ENCODE measurements around the gene ADAMTSL4. TPM values are rescaled to one million over a fixed set of nuclear protein-coding genes. Genes with fewer than 3 reads are reported as not detected.

The ADAMTSL4 gene
- total RNA-seq, 1 experiment from 2014 or later: 9.5 TPM

DNA sequence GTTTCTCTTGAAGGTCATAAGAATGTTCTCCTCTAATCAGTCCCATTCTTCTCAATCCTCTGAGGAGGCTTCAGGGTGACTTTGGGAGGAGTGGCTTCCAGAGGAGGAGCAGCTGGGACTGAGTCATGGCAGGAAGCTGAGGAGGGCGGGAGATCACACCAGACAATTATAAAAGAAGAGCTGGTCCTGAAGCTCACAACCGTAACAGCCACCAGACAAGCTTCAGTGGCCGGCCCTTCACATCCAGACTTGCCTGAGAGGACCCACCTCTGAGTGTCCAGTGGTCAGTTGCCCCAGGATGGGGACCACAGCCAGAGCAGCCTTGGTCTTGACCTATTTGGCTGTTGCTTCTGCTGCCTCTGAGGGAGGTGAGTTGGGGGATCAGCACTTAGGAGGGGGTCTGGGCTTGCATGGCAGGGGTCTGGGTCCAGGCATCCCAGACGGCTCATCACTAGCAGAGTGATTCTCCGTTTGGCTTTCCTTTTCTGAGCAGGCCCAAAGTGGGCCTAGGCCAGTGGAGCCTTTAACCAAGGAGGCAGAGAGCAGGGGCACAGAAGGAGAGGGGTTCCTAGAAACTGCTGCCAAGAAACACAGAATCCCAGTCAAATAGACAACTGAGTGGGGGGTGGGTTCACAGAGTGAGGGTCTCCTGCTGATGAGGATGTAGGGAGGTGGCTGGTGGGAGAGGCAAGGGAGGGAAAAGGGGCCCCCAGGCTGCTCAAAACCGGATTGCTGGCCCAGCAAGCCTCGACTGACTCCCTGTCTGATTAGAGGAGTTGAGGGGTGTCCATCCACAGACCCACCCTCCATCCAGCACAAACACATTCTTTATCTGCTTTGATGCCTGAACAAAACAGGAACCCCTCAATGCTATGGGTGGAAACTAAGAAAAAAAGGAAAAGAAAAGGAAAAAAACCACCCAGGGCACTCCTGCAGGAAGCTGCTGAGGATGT is 41.0 kb upstream of the ADAMTSL4 start, which contains the start of gene ECM1:
Gene ECM1 (plus strand): TSS at position 198 of the 953 bp plus-strand sequence. CDS start 101 bp downstream, at position 299.
- Histone ChIP-seq H3K27ac (ENCODE audit: low read length) (no peak within 1 kb of the TSS), H3K9me3 (ENCODE audit: control insufficient read depth, insufficient read depth, low read depth, low read length) (no peaks in the 10 kb centered on the region), H3K4me3 (ENCODE audit: low read depth in 2 of 2, low read length in 2 of 2) (no peak within 1 kb of the TSS), H3K27me3 (ENCODE audit: control insufficient read depth, insufficient read depth, low read length) (no peaks in the 10 kb centered on the region), H3K4me1 (ENCODE audit: control insufficient read depth, insufficient read depth, low read length) (no peaks in the 10 kb centered on the region), H3K36me3 (ENCODE audit: control insufficient read depth, insufficient read depth, low read length) (peaks cover 2% of the 10 kb centered on the region; the same call in 1 of the 2 replicates)
- intact Hi-C loops (cut with micrococcal nuclease; ENCODE audit: unreplicated experiment): no loop called here
- DNase-seq (ENCODE audit: low read depth, low spot score): no peak
- CTCF ChIA-PET: no interaction called here
- in situ Hi-C loops (cut with HindIII; ENCODE audit: low pct_unique_long_range_greater_than_20kb, low sequenced_read_pairs): no loop called here
- peak; percentile 59; the same call in 1 of the 2 replicates for ATAC-seq
- BruUV-seq (replicated peaks): no TSS peak
- POLR2A ChIA-PET: no interaction called here
- TF ChIP-seq CTCF (IDR thresholded peaks at IDR 0.05) (no peak), SIN3A (IDR thresholded peaks at IDR 0.05; ENCODE audit: borderline replicate concordance, insufficient read depth, low read depth, low read length) (no peak), POLR2AphosphoS5 (IDR thresholded peaks at IDR 0.05; ENCODE audit: low read depth, low read length) (no peak), TCF7L2 (IDR thresholded peaks at IDR 0.05; ENCODE audit: low read depth, low read length) (no peak), REST (IDR thresholded peaks at IDR 0.05; ENCODE audit: insufficient read depth in 1 of 2, low read depth in 2 of 2, low read length in 1 of 2) (no peak)

GRCh38 chr1:150508982-150509381 is 40.2 kb upstream of the ADAMTSL4 start:
- TF ChIP-seq SIN3A (IDR thresholded peaks at IDR 0.05; ENCODE audit: borderline replicate concordance, insufficient read depth, low read depth, low read length): no peak
- no peak for TF ChIP-seq POLR2AphosphoS5 (IDR thresholded peaks at IDR 0.05; ENCODE audit: low read depth, low read length)
- TF ChIP-seq CTCF (IDR thresholded peaks at IDR 0.05): no peak
- no peak for TF ChIP-seq REST (IDR thresholded peaks at IDR 0.05; ENCODE audit: insufficient read depth in 1 of 2, low read depth in 2 of 2, low read length in 1 of 2)
- no peak for TF ChIP-seq TCF7L2 (IDR thresholded peaks at IDR 0.05; ENCODE audit: low read depth, low read length)
- Histone ChIP-seq H3K9me3 (ENCODE audit: control insufficient read depth, insufficient read depth, low read depth, low read length) (no peaks in the 10 kb centered on the region), H3K27me3 (ENCODE audit: control insufficient read depth, insufficient read depth, low read length) (no peaks in the 10 kb centered on the region), H3K36me3 (ENCODE audit: control insufficient read depth, insufficient read depth, low read length) (peaks cover 2% of the 10 kb centered on the region; the same call in 1 of the 2 replicates), H3K27ac (ENCODE audit: low read length) (no peak overlapping the region), H3K4me3 (ENCODE audit: low read depth in 2 of 2, low read length in 2 of 2) (no peak overlapping the region), H3K4me1 (ENCODE audit: control insufficient read depth, insufficient read depth, low read length) (no peaks in the 10 kb centered on the region)
- intact Hi-C loops (cut with micrococcal nuclease; ENCODE audit: unreplicated experiment) (no loop called here), in situ Hi-C loops (cut with HindIII; ENCODE audit: low pct_unique_long_range_greater_than_20kb, low sequenced_read_pairs) (no loop called here)
- peak; percentile 22; the same call in 1 of the 2 replicates for ATAC-seq
- no peak for DNase-seq (ENCODE audit: low read depth, low spot score)
- no TSS peak for BruUV-seq (replicated peaks)
- POLR2A ChIA-PET: no interaction called here
- CTCF ChIA-PET: no interaction called here

Measured in Panc1 (cell line).